ENCODE data around the gene BICC1.
"Not testable (repeated sequence)": the region's sequence is repeated elsewhere in the genome, so short reads cannot be mapped to it uniquely, and the experiment has no call there.

BICC1 gene

DNA sequence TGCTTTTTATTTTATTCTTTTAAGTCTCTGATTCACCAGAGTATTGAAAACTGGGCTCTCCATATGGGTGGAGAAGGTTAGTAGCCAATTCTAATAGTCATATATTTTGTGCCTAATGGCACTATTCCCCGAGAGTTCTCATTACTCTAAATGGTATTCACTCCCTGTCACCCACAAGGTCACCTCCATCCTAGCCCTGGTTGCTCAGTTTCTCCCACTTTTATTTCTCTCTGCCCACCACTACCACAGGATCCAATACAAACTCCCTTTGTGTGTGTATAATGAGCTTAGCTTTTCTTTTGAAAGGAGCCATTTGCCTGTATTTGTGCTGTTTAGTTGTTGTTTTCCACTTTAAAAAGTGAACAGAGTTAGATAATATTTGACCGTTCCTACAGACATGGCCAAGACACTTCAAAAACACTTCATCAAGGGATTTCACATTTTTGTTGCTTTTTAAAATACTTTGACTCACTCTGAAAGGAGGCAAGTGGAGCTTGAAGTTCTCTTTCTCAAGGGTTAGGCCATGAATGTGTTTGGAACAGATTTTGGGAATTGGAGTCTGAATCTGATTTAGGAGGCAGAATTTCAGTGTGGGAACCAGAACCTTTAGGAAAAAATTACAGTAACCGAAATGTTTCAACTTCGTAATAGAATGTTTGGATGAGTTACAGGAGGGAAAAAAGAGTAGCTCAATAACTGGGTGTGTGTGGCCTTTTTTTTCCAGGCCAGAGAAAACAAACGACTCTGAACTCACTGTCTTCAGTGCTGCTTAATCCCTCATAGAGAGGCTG, 321.3 kb downstream of the BICC1 start:
- no peak for DNase-seq

DNA sequence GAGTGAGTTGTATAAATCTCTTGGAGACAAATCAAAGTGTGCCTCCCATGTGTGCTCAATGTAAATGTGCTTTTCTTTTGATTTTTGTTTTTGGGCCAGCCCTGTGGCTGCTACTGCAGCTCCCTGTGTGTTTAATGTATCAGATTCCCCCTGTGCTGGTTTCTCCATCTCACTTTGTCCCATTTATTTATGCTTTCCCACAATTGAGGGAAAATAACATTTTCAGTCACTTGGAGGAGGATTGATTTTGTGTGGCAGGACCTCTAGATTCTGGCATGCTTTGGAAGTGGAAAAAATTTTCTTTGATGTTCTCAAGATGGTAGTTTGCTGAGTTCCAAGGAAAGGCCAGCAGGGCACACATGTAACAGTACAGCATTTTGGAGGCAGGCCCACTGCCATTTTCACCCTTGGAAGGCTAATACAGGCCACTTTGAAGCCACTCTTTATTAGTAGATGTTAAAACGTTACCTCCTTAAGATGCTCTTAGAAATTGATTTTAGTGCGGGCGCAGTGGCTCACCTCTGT, 323.6 kb downstream of the BICC1 start:
- DNase-seq, result no peak

DNA sequence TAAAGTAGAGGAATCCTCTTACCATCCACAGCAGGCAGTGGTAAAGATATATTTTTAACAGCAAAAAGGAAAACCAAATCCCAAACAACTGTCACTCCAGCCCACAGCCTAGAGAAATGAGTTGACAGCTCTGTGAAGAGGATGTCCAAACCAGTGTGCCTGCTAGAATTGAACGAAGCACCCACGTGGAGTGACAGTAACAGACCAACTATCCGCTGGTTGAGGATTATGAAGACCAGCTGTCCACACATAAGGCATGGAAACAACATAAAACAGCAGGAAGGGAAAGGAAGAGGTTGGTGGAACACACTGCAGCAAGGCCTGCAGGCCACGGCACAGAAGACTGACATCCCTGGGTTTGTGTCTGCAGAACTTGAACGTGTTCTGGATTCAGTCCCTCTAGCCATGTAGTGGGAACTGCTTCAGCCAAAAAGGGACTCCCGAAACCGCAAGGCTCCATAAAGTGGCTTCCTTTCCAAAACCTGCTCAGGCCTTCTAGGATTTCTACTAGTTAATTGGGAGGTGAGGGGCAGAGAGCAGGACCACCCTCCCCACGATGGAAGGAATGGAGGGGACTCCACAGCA, 324.4 kb downstream of the BICC1 start:
- no peak for DNase-seq

DNA sequence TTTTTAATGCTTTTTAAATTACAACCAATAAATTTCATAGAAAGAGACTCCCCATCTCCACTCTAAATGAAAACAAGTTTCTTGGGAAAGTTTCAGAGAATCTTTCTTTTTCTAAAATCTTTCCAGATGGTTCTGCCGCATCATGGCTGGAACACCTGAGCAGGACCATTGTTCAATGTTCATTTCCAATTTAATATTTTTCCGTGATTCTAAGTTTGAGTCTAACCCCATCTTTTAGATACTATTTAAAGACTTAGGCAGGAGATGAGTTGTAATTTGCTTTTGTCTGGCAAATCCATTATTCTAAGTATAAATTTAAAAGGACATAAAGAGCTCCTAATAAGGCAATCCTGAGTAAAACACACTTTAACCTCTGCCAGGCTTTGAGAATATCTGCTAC, 325.2 kb downstream of the BICC1 start:
- no peak for DNase-seq

DNA sequence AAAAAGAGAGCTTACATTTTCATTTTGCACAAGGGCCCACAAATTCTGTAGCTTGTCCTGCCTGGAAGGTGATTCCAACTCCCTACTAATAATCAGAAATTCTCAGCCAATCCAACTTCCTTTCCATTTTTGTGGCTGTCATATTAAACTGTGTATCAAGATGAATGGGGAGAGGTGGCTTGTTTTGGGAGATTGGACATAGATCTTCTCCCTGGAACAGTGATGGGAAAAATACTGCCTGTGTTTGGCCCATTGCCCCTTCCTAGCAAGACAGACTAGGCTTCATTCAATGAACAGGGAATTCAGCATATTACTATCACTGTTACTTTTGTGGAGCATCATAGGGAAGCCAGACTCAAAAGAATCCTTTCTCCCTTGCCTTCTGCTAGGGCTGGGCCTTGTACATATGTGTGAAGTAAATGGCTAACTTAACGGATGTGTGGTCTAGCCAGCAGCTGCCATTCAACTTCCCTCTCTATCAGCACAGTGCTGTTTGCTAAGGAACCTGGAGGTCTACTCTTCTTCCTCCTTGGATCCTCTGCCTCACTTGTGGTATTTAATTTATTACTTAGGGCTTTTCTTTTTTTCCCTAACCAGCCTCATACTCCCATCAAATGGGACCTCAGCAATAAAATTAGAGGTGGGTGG, 326.0 kb downstream of the BICC1 start:
- DNase-seq, result no peak

DNA sequence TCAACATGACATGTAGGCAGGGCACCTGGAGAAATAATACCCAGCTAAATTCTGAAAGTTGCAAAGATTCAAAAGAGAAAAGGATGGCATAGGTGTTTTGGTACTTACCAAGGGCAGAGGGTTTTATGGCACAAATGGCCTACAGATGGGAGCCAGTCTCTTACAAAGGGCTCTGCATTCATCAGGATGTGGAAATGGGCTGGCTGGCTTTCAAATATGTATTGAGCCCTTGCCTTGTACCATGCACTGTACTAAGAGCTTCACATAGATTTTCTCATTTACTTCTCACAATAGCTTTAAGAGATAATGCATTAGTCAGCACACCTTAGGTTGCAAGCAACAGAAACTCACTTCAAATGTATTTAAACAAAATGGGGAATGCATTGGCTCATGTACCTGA, 327.1 kb downstream of the BICC1 start:
- DNase-seq, result no peak

DNA sequence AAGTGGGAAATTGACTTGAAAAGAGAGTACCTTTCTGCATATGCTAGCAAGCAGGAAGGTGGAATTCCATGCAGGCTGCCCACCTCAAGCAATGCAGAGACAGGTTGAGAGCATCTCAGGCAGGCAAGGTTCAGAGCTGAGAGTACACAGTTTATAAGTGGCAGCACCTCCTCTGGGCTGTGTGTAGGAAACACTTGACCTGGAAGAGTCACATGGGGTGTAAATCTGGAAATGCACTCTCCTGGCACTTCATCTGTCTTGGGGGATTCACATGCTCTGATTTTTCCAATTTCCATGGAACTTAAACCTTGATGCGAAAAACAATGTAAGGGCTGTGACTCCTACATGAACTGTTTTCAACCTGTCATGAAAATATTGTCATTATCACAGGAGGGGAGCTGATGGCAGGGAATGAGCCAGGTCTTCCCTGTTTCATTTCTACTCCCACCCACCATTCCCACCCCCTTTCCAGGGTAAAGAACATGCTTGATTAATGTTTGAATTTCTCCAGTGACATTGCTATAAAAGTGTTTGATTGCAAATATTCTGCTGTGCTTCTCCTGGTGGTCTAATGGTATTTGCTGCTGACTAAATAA, 328.3 kb downstream of the BICC1 start:
- DNase-seq, result no peak

DNA sequence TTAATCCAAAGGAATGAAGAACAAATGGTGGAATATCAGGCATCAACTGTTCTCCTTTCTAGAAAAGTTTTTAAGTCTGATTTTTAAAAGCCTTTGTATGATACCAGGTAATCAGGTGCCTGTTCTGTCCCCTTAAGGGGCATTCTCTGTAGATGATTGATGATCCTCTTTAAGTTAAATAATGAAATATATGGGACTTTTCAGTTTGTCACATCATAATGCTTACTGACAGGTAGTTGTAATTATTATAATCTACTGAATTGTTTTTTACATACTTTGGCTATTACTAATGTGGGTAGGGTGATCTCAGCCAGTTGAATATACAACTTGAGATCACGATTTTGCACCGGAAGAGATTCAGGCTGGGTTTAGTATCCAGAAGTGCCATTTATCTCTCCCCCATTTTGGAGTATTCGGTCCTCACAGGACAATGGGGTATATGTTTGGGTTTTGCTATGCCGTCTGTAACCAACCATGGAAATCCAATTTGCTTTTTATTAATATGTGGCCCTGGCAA, 330.2 kb downstream of the BICC1 start:
- no peak for DNase-seq

DNA sequence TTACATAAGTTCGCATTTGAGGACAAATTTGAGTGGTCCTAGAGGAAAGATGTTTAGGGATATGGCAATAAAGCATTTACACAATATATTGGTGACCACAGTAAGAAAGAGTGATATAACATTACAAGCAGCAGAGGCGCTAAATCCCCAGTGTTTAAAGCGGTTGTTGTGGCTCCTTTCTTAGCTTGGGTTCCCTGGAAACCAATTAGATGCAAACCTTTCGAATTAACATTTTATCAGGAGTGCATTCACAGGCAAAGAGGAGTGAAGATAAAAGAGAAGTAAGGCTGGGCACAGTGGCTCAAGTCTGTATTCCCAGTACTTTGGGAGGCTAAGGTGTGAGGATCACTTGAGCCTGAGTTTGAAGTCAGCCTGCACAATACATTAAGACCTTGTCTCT, 331.1 kb downstream of the BICC1 start:
- no peak for DNase-seq

DNA sequence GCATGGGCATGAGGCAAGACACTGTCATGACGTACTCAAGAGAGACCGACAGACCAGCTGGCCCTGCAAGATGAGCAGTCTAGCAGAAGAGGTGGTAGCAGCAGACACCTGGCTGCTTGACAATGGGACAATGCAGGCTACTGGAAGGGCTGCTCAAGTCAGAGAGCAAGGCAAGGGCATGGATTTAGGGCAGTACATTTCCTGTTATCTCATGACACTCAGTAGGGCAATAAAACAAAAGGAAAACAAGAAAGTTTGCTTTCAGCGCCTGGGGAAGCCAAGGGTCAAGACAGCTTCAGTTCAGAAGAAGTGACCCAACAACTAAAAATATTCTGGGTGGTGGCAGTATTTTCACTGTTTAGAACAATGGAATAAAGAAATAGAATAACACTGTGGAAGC, 332.0 kb downstream of the BICC1 start:
- DNase-seq, result no peak

DNA sequence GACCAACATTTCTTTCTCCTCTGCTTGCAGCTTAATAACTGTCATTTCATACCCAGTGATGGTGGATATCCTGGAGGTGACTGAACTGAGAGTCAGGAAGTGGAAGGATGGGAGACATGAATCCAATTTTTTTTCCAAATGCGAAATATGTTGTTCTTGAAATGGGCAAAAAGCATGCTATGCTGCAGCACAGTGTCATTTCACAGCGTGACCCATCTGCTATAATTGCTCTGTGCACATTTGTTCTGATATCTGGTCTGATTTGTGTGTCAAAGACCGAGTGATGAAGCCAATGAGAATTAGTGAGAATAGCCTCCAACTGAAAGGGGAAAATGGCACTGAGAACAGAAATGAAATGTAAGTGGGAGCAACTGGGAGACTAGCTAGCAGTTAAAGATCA, 334.2 kb downstream of the BICC1 start:
- DNase-seq, result no peak

DNA sequence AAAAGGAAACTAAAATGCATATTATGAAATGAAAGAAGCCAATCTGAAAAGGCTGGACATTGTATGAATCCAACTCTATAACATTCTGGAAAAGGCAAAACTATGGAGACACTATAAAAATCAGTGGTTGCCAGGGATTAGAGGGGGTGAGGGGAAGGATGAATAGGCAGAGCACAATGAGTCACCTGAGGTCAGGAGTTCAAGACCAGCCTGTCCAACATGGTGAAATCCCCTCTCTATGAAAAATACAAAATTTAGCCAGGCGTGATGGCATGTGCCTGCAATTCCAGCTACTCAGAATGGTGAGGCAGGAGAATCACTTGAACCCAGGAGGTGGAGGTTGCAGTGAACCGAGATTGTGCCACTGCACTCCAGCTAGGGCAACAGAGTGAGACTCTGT, 338.9 kb downstream of the BICC1 start:
- no peak for DNase-seq

DNA sequence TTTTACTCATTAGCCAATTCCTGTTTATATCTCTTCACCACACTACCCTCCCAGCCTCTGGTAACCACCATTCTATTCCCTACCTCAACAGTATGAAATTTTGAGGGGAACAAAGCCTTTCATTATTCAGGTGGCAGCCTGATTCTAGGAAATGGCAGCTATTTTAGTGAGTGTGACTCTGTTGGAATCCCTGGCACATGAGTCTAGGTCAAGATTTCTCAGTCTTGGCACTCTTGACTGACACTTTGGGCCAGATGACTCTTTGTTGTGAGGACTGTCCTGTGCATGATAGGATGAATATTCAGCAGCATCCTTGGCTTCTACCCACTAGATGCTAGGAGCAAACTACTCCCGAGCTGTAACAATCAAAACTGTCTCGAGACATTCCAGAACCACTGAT, 341.0 kb downstream of the BICC1 start:
- no peak for DNase-seq

DNA sequence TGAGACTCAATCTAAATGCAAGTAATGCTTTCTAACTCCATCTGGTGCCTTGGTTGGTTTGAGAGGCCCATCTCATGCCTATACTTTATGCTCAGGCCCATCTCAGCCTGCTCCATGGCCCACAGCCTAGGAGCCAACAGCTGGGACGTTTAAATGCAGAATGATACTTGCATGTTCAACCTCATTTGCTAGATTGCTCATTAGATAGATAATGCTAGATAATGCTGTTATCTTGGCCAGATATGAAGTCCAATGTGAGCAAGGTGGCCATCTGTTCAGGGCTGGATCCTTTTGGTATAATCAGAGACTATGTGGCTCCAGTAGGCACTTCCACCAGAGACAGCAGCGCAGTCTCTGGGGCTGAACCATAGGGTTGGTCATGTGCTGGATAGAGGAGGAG, 342.1 kb downstream of the BICC1 start:
- no peak for DNase-seq

DNA sequence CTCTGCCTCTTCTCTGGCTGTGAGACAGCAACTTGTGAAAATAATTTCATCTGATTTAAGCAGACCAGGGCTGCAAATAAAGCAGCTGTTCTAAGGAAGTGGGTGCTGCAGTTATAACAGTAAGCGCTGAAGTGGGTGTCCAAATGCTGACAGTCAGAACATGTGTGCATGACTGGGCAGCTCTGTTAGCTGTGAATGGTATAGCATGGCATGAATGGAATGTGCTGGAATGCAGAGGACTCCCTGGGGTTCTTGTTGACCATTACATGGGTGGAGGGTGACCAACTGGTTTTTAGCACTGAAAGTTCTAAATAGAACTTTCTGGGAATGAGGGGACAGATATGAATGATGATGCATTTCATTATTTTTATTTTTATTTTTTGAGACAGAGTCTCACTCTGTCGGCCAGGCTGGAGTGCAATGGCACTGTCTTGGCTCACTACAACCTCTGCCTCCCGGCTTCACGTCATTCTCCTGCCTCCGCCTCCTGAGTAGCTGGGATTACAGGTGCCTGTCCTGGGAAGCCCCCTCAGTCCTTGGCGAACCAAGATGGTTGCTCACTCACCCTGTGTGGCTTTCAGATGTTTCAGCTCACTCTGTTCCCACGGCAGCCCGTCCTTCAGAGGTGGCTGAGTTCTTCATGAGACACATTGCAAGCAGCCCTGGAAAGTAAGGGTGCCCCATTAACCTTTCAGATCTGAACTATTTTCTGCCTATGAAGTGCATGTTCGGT, 344.0 kb downstream of the BICC1 start:
- DNase-seq, result no peak

DNA sequence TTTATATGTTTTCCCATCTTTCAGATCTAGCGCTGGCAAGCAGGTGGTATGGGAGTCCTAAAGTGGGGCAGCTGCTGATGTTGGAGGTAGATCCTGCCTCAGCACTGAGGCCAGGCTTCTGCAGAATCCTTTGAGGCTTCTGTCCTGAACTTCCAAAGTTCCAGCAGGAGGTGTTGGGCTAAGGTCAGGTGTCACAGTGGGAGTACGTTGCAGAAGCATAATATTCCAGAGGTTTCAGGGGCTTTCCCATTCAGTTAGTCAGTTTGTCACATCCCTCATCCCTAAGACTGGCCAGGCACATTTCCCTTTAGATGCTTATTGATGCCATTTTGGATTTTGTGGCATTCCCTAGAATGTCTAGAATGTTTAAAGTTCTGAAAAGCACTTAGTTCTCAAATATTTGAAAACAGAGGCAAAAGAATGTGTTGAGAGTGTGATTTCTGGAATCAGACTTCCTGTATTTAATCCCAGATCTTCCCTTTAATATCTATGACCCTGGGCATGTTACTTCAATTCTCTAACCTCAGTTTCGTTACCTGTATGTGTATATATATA, 344.7 kb downstream of the BICC1 start:
- no peak for DNase-seq

DNA sequence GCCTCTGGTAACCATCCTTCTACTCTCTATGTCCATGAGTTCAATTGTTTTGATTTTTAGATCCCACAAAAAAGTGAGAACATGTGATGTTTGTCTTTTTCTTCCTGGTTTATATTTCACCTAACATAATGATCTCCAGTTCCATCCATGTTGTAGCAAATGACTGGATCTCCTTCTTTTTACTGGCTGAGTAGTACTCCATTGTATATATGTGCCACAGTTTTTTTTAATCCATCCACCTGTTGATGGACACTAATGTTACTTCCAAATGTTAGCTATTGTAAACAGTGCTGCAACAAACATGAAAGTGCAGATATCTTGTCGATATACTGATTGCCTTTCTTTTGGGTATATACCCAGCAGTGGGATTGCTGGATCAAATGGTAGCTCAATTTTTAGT, 345.5 kb downstream of the BICC1 start:
- not testable (repeated sequence) for DNase-seq

DNA sequence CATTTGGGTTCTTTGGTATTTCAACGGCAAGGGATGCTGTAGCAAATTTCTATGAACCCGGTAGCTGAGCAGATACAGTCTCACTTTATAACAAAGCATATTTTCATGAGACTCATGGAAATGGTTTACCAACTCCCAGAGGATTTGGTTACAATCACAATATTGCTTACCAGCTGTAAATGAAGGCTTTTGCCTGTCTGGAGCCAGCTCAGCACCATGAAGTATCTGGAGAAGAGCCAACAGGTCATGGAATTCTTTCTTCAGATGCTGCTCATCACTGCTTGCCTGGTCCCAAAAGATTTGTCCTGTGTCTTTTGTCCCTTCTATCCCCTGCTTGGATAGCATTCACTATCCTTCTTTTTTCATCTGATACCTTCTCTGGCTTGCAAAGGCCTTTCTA, 346.9 kb downstream of the BICC1 start:
- DNase-seq, result no peak

DNA sequence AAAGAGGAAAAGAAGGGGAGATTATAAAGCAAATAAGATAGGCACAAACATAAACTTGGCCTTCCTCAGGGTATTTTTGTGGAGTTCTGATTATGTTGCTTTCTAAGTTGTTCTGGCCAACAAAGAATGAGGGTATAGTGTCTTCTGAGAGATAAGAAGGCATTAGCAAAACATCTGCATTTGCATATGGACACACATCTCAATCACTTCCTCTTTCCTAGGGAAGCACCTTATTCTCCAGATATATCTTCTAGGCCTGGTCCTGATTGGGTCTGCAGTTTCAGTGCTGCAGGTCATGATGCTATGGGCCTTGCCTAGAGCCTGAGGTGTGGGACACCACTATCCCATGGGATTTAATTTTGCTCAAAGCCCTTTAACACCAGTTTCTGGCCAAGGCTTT, 355.0 kb downstream of the BICC1 start:
- no peak for DNase-seq

DNA sequence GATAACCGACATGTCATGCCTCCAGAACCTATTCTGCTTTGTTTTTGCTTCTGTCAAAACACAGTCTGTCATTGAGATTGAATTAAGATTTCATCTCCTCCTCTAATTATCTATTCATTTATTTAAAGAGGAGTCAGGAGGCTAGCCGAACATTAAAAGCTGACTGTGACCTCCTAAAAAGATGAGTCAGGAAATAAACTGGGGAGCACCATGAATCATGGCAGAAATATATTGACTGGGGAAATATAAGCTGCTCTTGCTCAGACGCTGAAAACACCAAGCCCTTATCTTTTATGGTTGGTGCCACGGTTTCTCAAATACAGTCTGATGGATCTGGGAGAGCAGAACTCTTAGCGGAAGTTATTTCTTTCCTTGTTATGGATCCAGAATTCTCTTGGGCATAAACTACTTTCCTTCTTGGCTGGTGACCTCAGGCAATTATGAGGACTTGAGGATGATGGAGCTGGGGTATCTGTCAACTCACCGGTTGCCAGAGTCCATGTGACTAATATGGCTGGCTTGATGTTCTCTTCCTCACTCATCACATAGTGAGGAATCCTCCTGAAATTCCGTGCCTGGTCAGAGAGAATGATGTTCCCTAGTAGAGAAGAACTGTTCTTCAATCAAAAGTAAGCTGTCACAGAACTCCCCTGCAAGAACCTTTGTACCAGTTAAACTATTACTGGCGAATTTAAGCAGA, 356.2 kb downstream of the BICC1 start:
- DNase-seq, result no peak

DNA sequence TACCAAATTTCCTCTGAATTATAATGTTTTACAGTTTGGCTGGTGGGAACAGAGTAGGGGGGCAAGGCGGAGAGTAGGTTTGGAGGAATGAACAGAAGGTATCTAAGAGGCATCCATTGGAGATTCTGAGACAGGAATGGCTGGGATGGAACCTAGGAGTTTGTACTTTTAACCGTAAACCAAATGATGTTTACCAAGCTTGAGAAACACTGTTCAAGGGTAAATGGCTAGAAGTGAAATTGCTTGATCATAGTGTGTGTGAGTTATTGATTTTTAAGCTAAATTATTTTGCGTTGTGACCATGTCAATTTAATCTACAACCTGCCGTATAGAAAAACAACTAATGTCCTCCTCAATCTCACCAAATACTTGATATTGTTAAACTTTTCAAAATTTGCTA, 357.4 kb downstream of the BICC1 start:
- no peak for DNase-seq

DNA sequence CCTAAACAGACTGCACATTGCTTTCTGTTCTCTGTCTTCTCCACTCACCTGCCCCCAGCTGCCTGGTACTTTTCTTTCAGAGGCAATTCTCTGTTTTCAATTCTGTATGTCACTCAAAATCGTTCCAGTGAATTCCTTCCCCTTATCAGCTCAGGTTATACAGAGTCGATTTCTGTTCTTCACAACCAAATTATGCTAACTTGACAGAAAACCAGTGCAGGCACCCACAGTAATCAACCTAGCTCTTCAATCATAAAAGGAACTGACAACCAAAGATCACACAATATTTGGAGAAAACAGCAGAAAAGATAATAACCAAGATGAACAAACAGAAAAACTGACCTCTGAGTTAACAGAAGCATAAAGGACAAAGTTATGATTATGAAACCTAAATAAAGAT, 360.5 kb downstream of the BICC1 start:
- no peak for DNase-seq

Data from GF-D8 (cell line).